Retinal pigment epithelial cell (primary cell): Measurements from ENCODE around the gene FSTL4.

Experiments
- DNase-seq: peaks from one replicate; pipeline ENCODE4 v3.0.0-alpha.2; 2010; ENCODE audit warnings: low read depth
- H3K4me3 ChIP-seq: 2 replicates; pipeline ENCODE4 v1.5.1; 2011; ENCODE audit warnings: mild to moderate bottlenecking, low read length, control low read depth, moderate library complexity
- TF ChIP-seq, protein P1 (sequence below): conservative IDR thresholded peaks from 2 replicates; pipeline ENCODE4 v1.5.1; 2011; ENCODE audit warnings: low read depth, low read length, control low read depth, inconsistent platforms

The FSTL4 gene

DNA sequence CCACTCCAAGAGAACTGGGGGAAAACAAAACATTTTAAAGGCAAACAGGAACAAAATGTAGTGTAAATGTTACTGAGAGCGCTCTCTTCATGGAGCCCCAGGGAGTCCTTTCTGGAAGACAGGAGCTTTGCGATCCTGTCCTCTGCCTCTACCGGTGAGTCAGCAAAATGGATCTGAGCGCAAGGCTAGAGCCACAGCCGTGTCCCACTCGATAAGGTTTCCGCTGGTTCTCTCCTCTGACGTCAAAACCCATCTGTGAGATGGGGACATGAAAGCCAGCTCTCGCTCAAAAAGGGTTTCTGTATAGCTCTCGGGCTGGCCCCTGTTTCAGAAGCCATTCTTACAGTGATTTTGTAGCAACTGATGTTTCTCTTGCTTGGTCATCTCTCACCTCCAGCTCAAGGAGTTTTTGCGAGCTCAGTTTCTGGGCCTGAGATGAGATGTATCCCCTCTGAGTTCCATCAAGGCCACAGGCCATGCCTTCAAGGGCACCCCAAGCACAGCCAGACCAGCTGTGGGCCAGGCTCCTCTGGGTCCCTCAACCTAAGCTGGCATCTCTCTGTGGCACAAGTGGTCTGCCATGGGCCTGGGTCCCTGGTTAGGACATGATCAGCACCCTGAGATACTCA, 101.6 kb downstream of the FSTL4 start:
- H3K4me3 ChIP-seq, result no peak overlapping the region
- TF ChIP-seq, protein P1, sequence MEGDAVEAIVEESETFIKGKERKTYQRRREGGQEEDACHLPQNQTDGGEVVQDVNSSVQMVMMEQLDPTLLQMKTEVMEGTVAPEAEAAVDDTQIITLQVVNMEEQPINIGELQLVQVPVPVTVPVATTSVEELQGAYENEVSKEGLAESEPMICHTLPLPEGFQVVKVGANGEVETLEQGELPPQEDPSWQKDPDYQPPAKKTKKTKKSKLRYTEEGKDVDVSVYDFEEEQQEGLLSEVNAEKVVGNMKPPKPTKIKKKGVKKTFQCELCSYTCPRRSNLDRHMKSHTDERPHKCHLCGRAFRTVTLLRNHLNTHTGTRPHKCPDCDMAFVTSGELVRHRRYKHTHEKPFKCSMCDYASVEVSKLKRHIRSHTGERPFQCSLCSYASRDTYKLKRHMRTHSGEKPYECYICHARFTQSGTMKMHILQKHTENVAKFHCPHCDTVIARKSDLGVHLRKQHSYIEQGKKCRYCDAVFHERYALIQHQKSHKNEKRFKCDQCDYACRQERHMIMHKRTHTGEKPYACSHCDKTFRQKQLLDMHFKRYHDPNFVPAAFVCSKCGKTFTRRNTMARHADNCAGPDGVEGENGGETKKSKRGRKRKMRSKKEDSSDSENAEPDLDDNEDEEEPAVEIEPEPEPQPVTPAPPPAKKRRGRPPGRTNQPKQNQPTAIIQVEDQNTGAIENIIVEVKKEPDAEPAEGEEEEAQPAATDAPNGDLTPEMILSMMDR, result no peak
- no peak for DNase-seq

DNA sequence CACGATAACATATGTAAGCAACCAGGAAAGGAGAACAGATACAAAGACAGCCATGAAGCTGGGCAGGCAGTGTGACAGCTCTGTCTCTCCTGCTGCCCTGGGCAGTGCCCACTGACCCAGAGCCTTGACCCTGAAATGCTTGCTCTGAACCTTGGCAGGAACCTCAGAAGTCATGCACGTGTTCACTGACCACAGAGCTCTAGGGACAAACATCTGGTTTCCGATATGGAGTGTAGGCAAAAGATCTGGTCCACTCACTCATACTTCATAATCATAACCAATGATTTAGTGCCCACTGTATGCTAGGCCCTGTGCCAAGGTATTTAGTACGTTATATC, 102.6 kb downstream of the FSTL4 start:
- TF ChIP-seq, protein P1, result no peak
- DNase-seq, result no peak

DNA sequence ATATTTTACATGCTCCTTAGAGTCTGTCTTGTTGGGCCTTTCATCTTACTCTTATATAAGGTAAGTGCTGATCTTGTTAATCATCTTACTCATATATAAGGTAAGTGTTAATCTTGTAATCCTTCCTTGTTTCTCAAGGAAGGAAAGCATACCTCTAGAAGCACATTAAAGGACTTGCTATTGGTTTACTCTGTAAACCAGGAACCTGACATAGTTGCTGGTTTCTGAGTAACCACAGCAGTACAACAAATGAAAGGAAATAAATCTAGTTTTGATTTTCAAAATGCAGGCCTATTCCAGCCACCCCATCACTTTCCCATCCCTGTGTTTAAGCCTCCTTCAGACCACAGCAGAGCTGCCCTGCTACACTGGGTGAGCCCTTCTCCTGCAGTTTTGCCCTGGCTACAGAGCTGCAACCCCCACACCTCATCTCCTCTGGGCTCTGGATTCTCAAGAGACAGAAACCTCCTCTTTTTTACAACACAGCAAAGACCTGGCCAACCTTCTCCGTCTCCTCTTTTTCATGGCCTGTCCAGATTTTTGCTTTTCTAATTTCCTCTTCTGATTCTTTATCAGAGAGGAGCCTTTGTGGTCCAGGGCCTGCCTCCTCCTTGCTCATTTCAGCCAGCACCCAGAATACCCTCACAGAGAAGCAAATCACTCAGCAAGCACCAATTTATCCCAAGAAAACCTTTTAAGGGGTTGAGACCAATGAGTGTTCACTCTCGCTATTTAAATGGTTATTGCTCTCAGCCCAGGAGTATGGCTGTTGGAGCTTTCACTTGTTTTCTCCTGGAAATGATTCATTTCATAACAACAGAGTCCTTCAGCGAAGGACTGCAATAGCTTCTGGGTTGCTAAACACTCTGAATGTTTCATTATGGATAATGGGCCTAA, 103.2 kb downstream of the FSTL4 start:
- no peak overlapping the region for H3K4me3 ChIP-seq
- TF ChIP-seq, protein P1, result no peak
- DNase-seq, result no peak

More for the DNA sequence above, 102.6 kb downstream of the FSTL4 start:
- H3K4me3 ChIP-seq, result no peak overlapping the region

DNA sequence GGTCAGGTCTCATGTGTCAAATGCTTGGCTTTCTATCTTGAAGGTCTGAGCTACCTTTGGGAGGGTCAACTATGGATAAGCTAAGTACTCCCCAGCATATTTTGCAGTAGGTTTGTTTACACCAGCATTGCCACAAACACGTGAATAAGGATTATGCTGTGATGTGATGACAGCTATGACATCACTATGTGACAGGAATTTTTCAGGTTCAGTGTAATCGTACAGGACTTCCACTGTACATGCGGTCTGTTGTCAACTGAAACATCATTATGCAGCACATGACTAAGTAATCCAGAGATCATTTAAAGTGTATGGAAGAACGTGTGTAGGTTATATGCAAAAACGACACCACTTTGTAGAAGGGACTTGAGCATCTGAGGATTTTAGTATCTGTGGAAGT, 104.0 kb downstream of the FSTL4 start:
- no peak overlapping the region for H3K4me3 ChIP-seq
- TF ChIP-seq, protein P1, result no peak
- DNase-seq, result no peak

DNA sequence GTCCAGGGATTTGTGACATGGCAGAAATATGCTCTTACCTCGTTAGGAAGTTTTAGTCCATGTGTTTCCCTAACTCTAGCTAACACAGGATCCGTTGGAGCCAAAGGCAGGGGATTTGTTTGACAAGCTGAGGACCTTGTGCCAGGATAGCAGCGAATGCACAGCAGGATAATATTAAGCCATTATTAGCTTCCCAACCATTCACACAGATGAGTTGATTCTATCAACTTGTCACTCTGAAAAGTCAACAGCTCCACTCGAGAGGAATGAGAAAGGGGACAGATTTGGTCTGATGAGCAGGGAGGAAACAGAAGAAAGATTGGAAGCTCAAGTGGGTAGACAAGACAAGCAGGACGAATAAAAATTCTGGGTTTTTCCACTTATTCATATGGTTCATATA, 106.2 kb downstream of the FSTL4 start:
- TF ChIP-seq, protein P1, result no peak
- H3K4me3 ChIP-seq, result no peak overlapping the region
- no peak for DNase-seq

DNA sequence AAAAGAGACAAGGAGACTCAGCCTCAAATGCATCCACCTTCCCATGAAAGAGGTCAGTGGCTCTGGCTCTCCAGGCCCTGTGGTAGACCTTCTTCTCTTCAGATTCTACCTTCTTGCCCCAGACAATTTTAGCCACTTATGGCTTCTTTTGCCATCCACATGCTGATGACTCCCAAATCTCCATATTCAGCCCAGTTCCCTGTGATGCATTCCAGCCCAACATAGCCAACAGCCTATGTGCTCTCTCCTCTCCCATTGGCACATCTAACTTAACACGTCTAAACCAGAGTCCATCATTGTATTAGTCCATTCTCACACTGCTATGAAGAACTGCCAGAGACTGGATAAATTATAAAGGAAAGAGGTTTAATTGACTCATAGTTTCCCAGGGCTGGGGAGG, 108.8 kb downstream of the FSTL4 start:
- H3K4me3 ChIP-seq, result no peak overlapping the region
- TF ChIP-seq, protein P1, result no peak
- no peak for DNase-seq

DNA sequence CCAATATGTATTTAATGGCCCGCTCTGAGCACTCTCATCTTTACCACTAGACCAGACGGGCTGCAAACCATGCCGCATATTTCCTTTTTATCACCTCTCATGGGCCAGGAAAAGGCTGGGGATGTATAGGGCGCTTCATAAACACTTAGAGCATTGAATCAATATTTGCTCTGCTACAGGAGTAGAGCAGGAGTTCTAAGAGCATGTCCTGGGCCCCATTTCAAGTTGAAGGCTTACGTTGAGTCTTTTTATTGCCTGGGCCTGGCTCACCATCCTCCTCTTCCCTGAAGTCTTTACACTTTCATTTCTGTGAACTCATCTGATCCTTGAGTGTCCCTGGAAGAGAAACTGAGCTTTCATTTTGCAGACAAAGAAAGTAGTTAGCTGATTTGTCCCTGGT, 112.4 kb downstream of the FSTL4 start:
- no peak overlapping the region for H3K4me3 ChIP-seq
- DNase-seq, result no peak

More for the DNA sequence above, 112.4 kb downstream of the FSTL4 start:
- TF ChIP-seq, protein P1, result no peak
